Mucosa of gallbladder (tissue), 1 donor: Measurements from ENCODE around the gene ZACN. TPM values are rescaled to one million over a fixed set of nuclear protein-coding genes. Genes with fewer than 3 reads are reported as not detected.

ENCODE experiments used
- DNase-seq: peaks from one replicate; pipeline ENCODE4 v3.0.0-alpha.2; 2020; ENCODE audit warnings: low spot score
- total RNA-seq: library from RNA; stranded (reverse); gene quantifications from one replicate; pipeline ENCODE4 v1.2.1, GENCODE V29; 2021
- donor health status: DM: no; HTN: no; CAD: no.

Gene ZACN
- total RNA-seq, 1 donor from 2014 or later = not detected

GRCh38 chr17:76081295-76082210, 2.6 kb downstream of the ZACN start:
- no peak for DNase-seq

- no peak for DNase-seq
Observed at GRCh38 chr17:76082326-76083251, 3.6 kb downstream of the ZACN start.

GRCh38 chr17:76083536-76084182, 4.7 kb downstream of the ZACN start:
- DNase-seq = no peak

- DNase-seq = no peak
Observed at GRCh38 chr17:76085066-76085730, 6.2 kb downstream of the ZACN start.

GRCh38 chr17:76085731-76086366, 6.9 kb downstream of the ZACN start:
- no peak for DNase-seq

GRCh38 chr17:76086384-76086783, 7.4 kb downstream of the ZACN start:
- no peak for DNase-seq

- DNase-seq = no peak
Observed at GRCh38 chr17:76087531-76087930, 8.5 kb downstream of the ZACN start.

- DNase-seq = no peak
Observed at GRCh38 chr17:76088041-76088867, 9.3 kb downstream of the ZACN start.

GRCh38 chr17:76088868-76089576, 10.0 kb downstream of the ZACN start:
- DNase-seq = no peak

- DNase-seq = no peak
Observed at GRCh38 chr17:76089680-76090516, 10.9 kb downstream of the ZACN start.

- DNase-seq = no peak
Observed at GRCh38 chr17:76090517-76091129, 11.6 kb downstream of the ZACN start.

- no peak for DNase-seq
Observed at GRCh38 chr17:76091526-76092286, 12.7 kb downstream of the ZACN start.

- DNase-seq = no peak
Observed at GRCh38 chr17:76092526-76093413, 13.8 kb downstream of the ZACN start.

GRCh38 chr17:76094046-76094445, 15.1 kb downstream of the ZACN start:
- no peak for DNase-seq

- DNase-seq = no peak
Observed at GRCh38 chr17:76095943-76096342, 17.0 kb downstream of the ZACN start.

- no peak for DNase-seq
Observed at GRCh38 chr17:76097716-76098295, 18.8 kb downstream of the ZACN start.
